HG03460 (cell line): Measurements from ENCODE around the gene INSM1.

ENCODE experiments used
- ATAC-seq: cut with Tn5 transposase; IDR thresholded peaks from one replicate; pipeline ENCODE4 v1.9.1; 2021; ENCODE audit not compliant: unreplicated experiment

INSM1 gene

GRCh38 chr20:20417876-20418676 lies 50.2 kb downstream of the INSM1 start:
- no peak for ATAC-seq
